ENCODE results near the gene NFATC4. TPM values are rescaled to one million over a fixed set of nuclear protein-coding genes. Genes with fewer than 3 reads are reported as not detected.

Gene NFATC4
- total and polyA plus RNA-seq, 3 donors from 2014 or later = 40.9 to 83.6 (median 53.5) TPM

- intact Hi-C loops (cut with DNase I; ENCODE audit: low total_unique reads) = loop anchor here (5.0 kb wide), 1 partner anchor 66 kb away; no protein-coding TSS in a partner anchor
- H3K27ac ChIP-seq = peak overlapping the region; percentile 80 to 87
- no peaks in the 10 kb centered on the region for H3K36me3 ChIP-seq (ENCODE audit: low read depth, missing control alignments)
- peaks cover 16% of the 10 kb centered on the region for H3K4me1 ChIP-seq
- TF ChIP-seq CTCF (IDR thresholded peaks at IDR 0.05) = peak; percentile 57 to 86 (median 80)
- TF ChIP-seq POLR2A (IDR thresholded peaks at IDR 0.05) = no peak
- peak overlapping the region; percentile 19 to 62 for H3K4me3 ChIP-seq
- 2 to 8% methylated on average over 27 to 28 of the region's 28 CpGs for WGBS, 2 donors
- H3K9me3 ChIP-seq = no peaks in the 10 kb centered on the region
- peak; percentile 92 for DNase-seq
- H3K27me3 ChIP-seq = no peaks in the 10 kb centered on the region
These were observed 2.2 kb upstream of the NFATC4 start for GRCh38 chr14:24365600-24366412.

DNA sequence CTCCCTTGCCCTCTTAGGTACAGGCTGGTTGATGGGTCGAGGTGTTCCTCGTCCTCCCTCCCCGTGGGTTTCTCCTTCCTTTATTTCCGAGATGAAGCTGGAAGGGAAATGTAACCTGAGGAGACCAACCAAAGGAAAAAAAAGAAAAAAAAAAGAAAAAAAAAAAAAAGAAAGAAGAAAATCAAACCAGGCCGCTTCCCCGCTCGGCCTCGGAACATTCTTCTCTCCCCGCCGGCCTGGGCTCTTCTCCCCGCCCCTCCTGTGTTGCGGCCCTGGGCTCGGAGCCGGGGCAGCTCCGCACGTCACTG lies 1.6 kb upstream of the NFATC4 start:
- intact Hi-C loops (cut with DNase I; ENCODE audit: low total_unique reads) = loop anchor here (5.0 kb wide), 1 partner anchor 66 kb away; no protein-coding TSS in a partner anchor
- Histone ChIP-seq H3K27ac (peak overlapping the region; percentile 80 to 87), H3K4me3 (peak overlapping the region; percentile 19 to 62), H3K9me3 (no peaks in the 10 kb centered on the region), H3K4me1 (peaks cover 16% of the 10 kb centered on the region), H3K27me3 (no peaks in the 10 kb centered on the region), H3K36me3 (ENCODE audit: low read depth, missing control alignments) (no peaks in the 10 kb centered on the region)
- 0% methylated on average over 16 of the region's 16 CpGs for WGBS, 2 donors
- DNase-seq = no peak
- TF ChIP-seq CTCF (IDR thresholded peaks at IDR 0.05) (no peak), POLR2A (IDR thresholded peaks at IDR 0.05) (no peak)

- H3K4me1 ChIP-seq = peaks cover 16% of the 10 kb centered on the region
- peak overlapping the region; percentile 80 to 87 for H3K27ac ChIP-seq
- peak overlapping the region; percentile 19 to 62 for H3K4me3 ChIP-seq
- DNase-seq = peak; percentile 88
- 0 to 1% methylated on average over 27 to 40 of the region's 40 CpGs for WGBS, 2 donors
- H3K27me3 ChIP-seq = no peaks in the 10 kb centered on the region
- no peaks in the 10 kb centered on the region for H3K36me3 ChIP-seq (ENCODE audit: low read depth, missing control alignments)
- H3K9me3 ChIP-seq = no peaks in the 10 kb centered on the region
- intact Hi-C loops (cut with DNase I; ENCODE audit: low total_unique reads) = loop anchor here (5.0 kb wide), 1 partner anchor 65 kb away; no protein-coding TSS in a partner anchor
- TF ChIP-seq CTCF (IDR thresholded peaks at IDR 0.05) = no peak
- TF ChIP-seq POLR2A (IDR thresholded peaks at IDR 0.05) = peak; percentile 9
These were observed 1.1 kb upstream of the NFATC4 start for GRCh38 chr14:24366721-24367513.

- TF ChIP-seq POLR2A (IDR thresholded peaks at IDR 0.05) = no peak
- no peak for TF ChIP-seq CTCF (IDR thresholded peaks at IDR 0.05)
- H3K4me3 ChIP-seq = peak overlapping the region; percentile 44 to 62
- no peaks in the 10 kb centered on the region for H3K27me3 ChIP-seq
- peak overlapping the region; percentile 80 to 85 for H3K27ac ChIP-seq
- DNase-seq = no peak
- intact Hi-C loops (cut with DNase I; ENCODE audit: low total_unique reads) = loop anchor here (5.0 kb wide), 1 partner anchor 64 kb away; no protein-coding TSS in a partner anchor
- peaks cover 16% of the 10 kb centered on the region for H3K4me1 ChIP-seq
- 3 to 25% methylated on average over 15 of the region's 15 CpGs for WGBS, 2 donors
- no peaks in the 10 kb centered on the region for H3K9me3 ChIP-seq
- H3K36me3 ChIP-seq (ENCODE audit: low read depth, missing control alignments) = no peaks in the 10 kb centered on the region
These were observed 203 bp downstream of the NFATC4 start for GRCh38 chr14:24368212-24368561.

Data from testis (tissue), 3 donors.